CD1c-positive myeloid dendritic cell (primary cell): ENCODE data around the gene DGKK.
"Not testable (repeated sequence)": the region's sequence is repeated elsewhere in the genome, so short reads cannot be mapped to it uniquely, and the experiment has no call there.

Experiments used
- DNase-seq: peaks from one replicate; pipeline ENCODE4 v3.0.0-alpha.2; 2016; ENCODE audit errors: extremely low spot score

The DGKK gene

GRCh38 chrX:50428174-50428573 is 42.5 kb downstream of the DGKK start:
- no peak for DNase-seq

GRCh38 chrX:50407976-50408375 is 62.6 kb downstream of the DGKK start:
- DNase-seq: no peak

GRCh38 chrX:50403903-50404302 is 66.7 kb downstream of the DGKK start:
- no peak for DNase-seq

- DNase-seq: no peak
Observed at GRCh38 chrX:50402886-50403285, 67.7 kb downstream of the DGKK start.

GRCh38 chrX:50393902-50394301 is 76.7 kb downstream of the DGKK start:
- no peak for DNase-seq

GRCh38 chrX:50386520-50386919 is 84.1 kb downstream of the DGKK start:
- no peak for DNase-seq

- DNase-seq: no peak
Observed at GRCh38 chrX:50381729-50382415, 88.8 kb downstream of the DGKK start.

- no peak for DNase-seq
Observed at GRCh38 chrX:50375481-50376267, 95.0 kb downstream of the DGKK start.

GRCh38 chrX:50372966-50373365 is 97.7 kb downstream of the DGKK start:
- DNase-seq: peak; percentile 32

GRCh38 chrX:50343917-50344316 is 126.7 kb downstream of the DGKK start:
- no peak for DNase-seq

- DNase-seq: no peak
Observed at GRCh38 chrX:50333308-50333707, 137.3 kb downstream of the DGKK start.

- DNase-seq: not testable (repeated sequence)
Observed at GRCh38 chrX:50332668-50333067, 138.0 kb downstream of the DGKK start.

GRCh38 chrX:50327235-50327634 is 143.4 kb downstream of the DGKK start:
- DNase-seq: no peak
